SK-N-SH treated with all-trans-retinoic acid at 6 μM for 48 hours (cell line): ENCODE results near the gene PDE6B.

ENCODE experiments used
- ATAC-seq: fragments of 200-7000 bp; cut with Tn5 transposase; 3 replicates; pipeline ENCODE4 v1.9.1; 2020; ENCODE audit warnings: mild to moderate bottlenecking, moderate library complexity
- ARNTL ChIP-seq: fragments of 450-650 bp; formaldehyde crosslinking; IDR thresholded peaks from 2 replicates; pipeline ENCODE4 v1.5.0; 2020; ENCODE audit warnings: low read depth, mild to moderate bottlenecking, moderate library complexity, borderline replicate concordance
- BACH2 ChIP-seq: fragments of 250-450 bp; sonication (Bioruptor Pico); IDR thresholded peaks from 2 replicates; pipeline ENCODE4 v1.9.0; 2021; ENCODE audit warnings: mild to moderate bottlenecking, borderline replicate concordance
- CREB5 ChIP-seq: fragments of 250-450 bp; sonication (Bioruptor Pico); IDR thresholded peaks from 2 replicates; pipeline ENCODE4 v1.5.1; 2020; ENCODE audit warnings: low read depth, mild to moderate bottlenecking, moderate library complexity
- CSDC2 ChIP-seq: fragments of 250-450 bp; sonication (Bioruptor Pico); IDR thresholded peaks from 2 replicates; pipeline ENCODE4 v1.5.0; 2020; ENCODE audit warnings: mild to moderate bottlenecking, moderate library complexity
- CSRNP3 ChIP-seq: fragments of 250-450 bp; sonication (Bioruptor Pico); IDR thresholded peaks from 2 replicates; pipeline ENCODE4 v1.5.1; 2021; ENCODE audit warnings: mild to moderate bottlenecking, moderate library complexity
- GLIS3 ChIP-seq: fragments of 250-450 bp; sonication (Bioruptor Pico); IDR thresholded peaks from 2 replicates; pipeline ENCODE4 v1.5.0; 2020; ENCODE audit warnings: mild to moderate bottlenecking, moderate library complexity
- ISL1 ChIP-seq: fragments of 250-450 bp; sonication (Bioruptor Pico); IDR thresholded peaks from 2 replicates; pipeline ENCODE4 v2.1.2; 2022; ENCODE audit warnings: mild to moderate bottlenecking, moderate library complexity
- OSR1 ChIP-seq: fragments of 250-450 bp; sonication (Bioruptor Pico); IDR thresholded peaks from 2 replicates; pipeline ENCODE4 v1.8.0; 2022; ENCODE audit warnings: moderate library complexity, mild to moderate bottlenecking, inconsistent platforms
- PATZ1 ChIP-seq: fragments of 250-450 bp; sonication (Bioruptor Pico); IDR thresholded peaks from 2 replicates; pipeline ENCODE4 v1.8.0; 2020; ENCODE audit warnings: mild to moderate bottlenecking, moderate library complexity, borderline replicate concordance
- POU6F1 ChIP-seq: fragments of 250-450 bp; sonication (Bioruptor Pico); IDR thresholded peaks from 2 replicates; pipeline ENCODE4 v1.8.0; 2021; ENCODE audit warnings: low read depth, mild to moderate bottlenecking, moderate library complexity, borderline replicate concordance
- PPARA ChIP-seq: fragments of 250-450 bp; sonication (Bioruptor Pico); IDR thresholded peaks from 2 replicates; pipeline ENCODE4 v1.5.0; 2020; ENCODE audit warnings: mild to moderate bottlenecking, borderline replicate concordance
- RARB ChIP-seq: fragments of 250-450 bp; sonication (Bioruptor Pico); IDR thresholded peaks from 2 replicates; pipeline ENCODE4 v1.8.0; 2021; ENCODE audit warnings: mild to moderate bottlenecking, moderate library complexity
- SNAI2 ChIP-seq: fragments of 250-450 bp; sonication (Bioruptor Pico); IDR thresholded peaks from 2 replicates; pipeline ENCODE4 v1.5.0; 2020; ENCODE audit warnings: mild to moderate bottlenecking, moderate library complexity
- TCF4 ChIP-seq: fragments of 250-450 bp; sonication (Bioruptor Pico); IDR thresholded peaks from 2 replicates; pipeline ENCODE4 v1.8.0; 2021; ENCODE audit warnings: mild to moderate bottlenecking, moderate library complexity, borderline replicate concordance
- TOX ChIP-seq: fragments of 250-450 bp; sonication (Bioruptor Pico); IDR thresholded peaks from 2 replicates; pipeline ENCODE4 v1.8.0; 2021; ENCODE audit warnings: mild to moderate bottlenecking, moderate library complexity, borderline replicate concordance
- TSHZ2 ChIP-seq: fragments of 250-450 bp; sonication (Bioruptor Pico); IDR thresholded peaks from 2 replicates; pipeline ENCODE4 v1.5.0; 2020; ENCODE audit warnings: mild to moderate bottlenecking, moderate library complexity
- ZC3H10 ChIP-seq: fragments of 250-450 bp; sonication (Bioruptor Pico); IDR thresholded peaks from 2 replicates; pipeline ENCODE4 v1.5.1; 2021; ENCODE audit warnings: mild to moderate bottlenecking, moderate library complexity
- ZFP3 ChIP-seq: fragments of 250-450 bp; sonication (Bioruptor Pico); IDR thresholded peaks from 2 replicates; pipeline ENCODE4 v1.5.0; 2020; ENCODE audit warnings: mild to moderate bottlenecking, moderate library complexity
- ZFP30 ChIP-seq: fragments of 450-650 bp; formaldehyde crosslinking; IDR thresholded peaks from 2 replicates; pipeline ENCODE4 v1.5.0; 2022; ENCODE audit warnings: mild to moderate bottlenecking, moderate library complexity
- ZNF565 ChIP-seq: fragments of 450-650 bp; formaldehyde crosslinking; conservative IDR thresholded peaks from 2 replicates; pipeline ENCODE4 v1.5.0; 2020; ENCODE audit warnings: low read depth, mild to moderate bottlenecking, moderate library complexity

The PDE6B gene

GRCh38 chr4:671769-672168 lies 46.4 kb downstream of the PDE6B start (continued):
- no peak for TF ChIP-seq POU6F1 (CRISPR knock-in tag)
- TF ChIP-seq RARB (CRISPR knock-in tag), result no peak
- no peak for TF ChIP-seq ISL1 (CRISPR knock-in tag)
- no peak for TF ChIP-seq ZFP3 (CRISPR knock-in tag)
- TF ChIP-seq TOX, result no peak
- TF ChIP-seq ZFP30 (CRISPR knock-in tag), result no peak
- no peak for TF ChIP-seq ARNTL

GRCh38 chr4:673349-674091 lies 48.1 kb downstream of the PDE6B start:
- TF ChIP-seq PPARA (CRISPR knock-in tag) (no peak), SNAI2 (CRISPR knock-in tag) (no peak), CSDC2 (CRISPR knock-in tag) (no peak), POU6F1 (CRISPR knock-in tag) (no peak), BACH2 (CRISPR knock-in tag) (no peak)
- TF ChIP-seq, all 23 proteins: peak for 0
- ATAC-seq, result peak; percentile 23

GRCh38 chr4:674172-675035 lies 49.0 kb downstream of the PDE6B start, which contains the start of the genes ATP5ME and MYL5:
TSS of gene ATP5ME (minus strand) at chr4:674276. CDS start at chr4:674247, 29 bp downstream.
TSS of gene MYL5 (plus strand) at chr4:674542. CDS start at chr4:678027, 3,485 bp downstream.
- no peak for TF ChIP-seq CSRNP3 (CRISPR knock-in tag)
- no peak for TF ChIP-seq TSHZ2
- TF ChIP-seq PPARA (CRISPR knock-in tag), result no peak
- TF ChIP-seq ZC3H10 (CRISPR knock-in tag), result no peak
- TF ChIP-seq ZFP3 (CRISPR knock-in tag), result no peak
- TF ChIP-seq GLIS3, result no peak
- no peak for TF ChIP-seq CSDC2 (CRISPR knock-in tag)
- no peak for TF ChIP-seq OSR1 (CRISPR knock-in tag)
- TF ChIP-seq RARB (CRISPR knock-in tag), result no peak
- TF ChIP-seq TOX, result no peak
- no peak for TF ChIP-seq POU6F1 (CRISPR knock-in tag)
- no peak for TF ChIP-seq TCF4 (CRISPR knock-in tag)
- TF ChIP-seq BACH2 (CRISPR knock-in tag), result no peak
- TF ChIP-seq PATZ1 (CRISPR knock-in tag), result no peak
- TF ChIP-seq SNAI2 (CRISPR knock-in tag), result no peak
- TF ChIP-seq CREB5 (CRISPR knock-in tag), result no peak
- TF ChIP-seq ZNF565, result no peak
- ATAC-seq, result peak; percentile 91
